ENCODE data around the gene ERICH6. TPM values are rescaled to one million over a fixed set of nuclear protein-coding genes. Genes with fewer than 3 reads are reported as not detected.

ERICH6 gene
- total RNA-seq, 2 experiments from 2014 or later: not detected

DNA sequence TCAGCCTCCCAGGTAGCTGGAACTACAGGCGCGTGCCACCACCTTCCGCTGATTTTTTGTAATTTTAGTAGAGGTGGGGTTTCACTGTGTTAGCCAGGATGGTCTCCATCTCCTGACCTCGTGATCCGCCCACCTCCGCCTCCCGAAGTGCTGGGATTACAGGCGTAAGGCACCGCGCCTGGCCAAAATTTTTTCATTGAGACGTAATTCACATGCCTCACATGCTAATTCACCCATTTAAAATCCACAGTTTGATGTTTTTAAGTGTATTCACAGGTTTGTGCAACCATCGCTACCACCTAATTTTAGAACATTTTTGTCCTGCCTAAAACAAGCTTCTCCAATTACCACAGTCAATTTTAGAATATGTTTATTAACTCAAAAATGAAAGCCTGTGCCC is 63.5 kb downstream of the ERICH6 start:
- CTCF ChIA-PET: no interaction called here
- peaks cover 4% of the 10 kb centered on the region for H3K27me3 Mint-ChIP-seq
- DNase-seq (no peak), ATAC-seq (no peak)
- intact Hi-C loops (cut with micrococcal nuclease): no loop called here
- TF ChIP-seq, protein P1, sequence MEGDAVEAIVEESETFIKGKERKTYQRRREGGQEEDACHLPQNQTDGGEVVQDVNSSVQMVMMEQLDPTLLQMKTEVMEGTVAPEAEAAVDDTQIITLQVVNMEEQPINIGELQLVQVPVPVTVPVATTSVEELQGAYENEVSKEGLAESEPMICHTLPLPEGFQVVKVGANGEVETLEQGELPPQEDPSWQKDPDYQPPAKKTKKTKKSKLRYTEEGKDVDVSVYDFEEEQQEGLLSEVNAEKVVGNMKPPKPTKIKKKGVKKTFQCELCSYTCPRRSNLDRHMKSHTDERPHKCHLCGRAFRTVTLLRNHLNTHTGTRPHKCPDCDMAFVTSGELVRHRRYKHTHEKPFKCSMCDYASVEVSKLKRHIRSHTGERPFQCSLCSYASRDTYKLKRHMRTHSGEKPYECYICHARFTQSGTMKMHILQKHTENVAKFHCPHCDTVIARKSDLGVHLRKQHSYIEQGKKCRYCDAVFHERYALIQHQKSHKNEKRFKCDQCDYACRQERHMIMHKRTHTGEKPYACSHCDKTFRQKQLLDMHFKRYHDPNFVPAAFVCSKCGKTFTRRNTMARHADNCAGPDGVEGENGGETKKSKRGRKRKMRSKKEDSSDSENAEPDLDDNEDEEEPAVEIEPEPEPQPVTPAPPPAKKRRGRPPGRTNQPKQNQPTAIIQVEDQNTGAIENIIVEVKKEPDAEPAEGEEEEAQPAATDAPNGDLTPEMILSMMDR (IDR thresholded peaks at IDR 0.05): no peak
- no peak overlapping the region for H3K27ac Mint-ChIP-seq
- no peak overlapping the region for H3K4me3 Mint-ChIP-seq
- no peaks in the 10 kb centered on the region for H3K9me3 Mint-ChIP-seq
- peaks cover 16% of the 10 kb centered on the region for H3K4me1 Mint-ChIP-seq (ENCODE audit: low read depth)
- H3K36me3 Mint-ChIP-seq (ENCODE audit: low read depth): no peaks in the 10 kb centered on the region
- POLR2A ChIA-PET: no interaction called here

DNA sequence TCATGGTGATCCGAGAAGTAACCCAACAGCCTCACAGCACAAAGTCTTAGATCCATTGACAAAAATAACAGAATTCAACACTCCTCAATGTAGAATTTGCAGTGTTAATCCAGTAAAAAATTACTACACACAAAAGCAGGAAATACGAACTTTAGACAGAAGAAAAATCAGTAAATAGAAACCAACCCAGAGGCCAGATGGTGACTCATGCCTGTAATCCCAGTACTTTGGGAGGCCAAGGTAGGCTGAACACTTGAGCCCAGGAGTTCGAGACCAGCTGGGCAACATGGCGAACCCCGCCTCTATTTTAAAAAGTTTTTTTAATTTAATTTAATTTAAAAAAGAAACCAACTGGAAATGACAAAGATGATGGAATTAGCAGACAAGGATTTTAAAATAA is 64.5 kb downstream of the ERICH6 start:
- H3K36me3 Mint-ChIP-seq (ENCODE audit: low read depth): no peaks in the 10 kb centered on the region
- intact Hi-C loops (cut with micrococcal nuclease): no loop called here
- H3K9me3 Mint-ChIP-seq: no peaks in the 10 kb centered on the region
- H3K4me1 Mint-ChIP-seq (ENCODE audit: low read depth): peaks cover 24% of the 10 kb centered on the region
- H3K4me3 Mint-ChIP-seq: no peak overlapping the region
- ATAC-seq (no peak), DNase-seq (no peak)
- H3K27me3 Mint-ChIP-seq: peaks cover 4% of the 10 kb centered on the region
- POLR2A ChIA-PET: no interaction called here
- CTCF ChIA-PET: no interaction called here
- TF ChIP-seq, protein P1 (IDR thresholded peaks at IDR 0.05): no peak
- H3K27ac Mint-ChIP-seq: no peak overlapping the region

DNA sequence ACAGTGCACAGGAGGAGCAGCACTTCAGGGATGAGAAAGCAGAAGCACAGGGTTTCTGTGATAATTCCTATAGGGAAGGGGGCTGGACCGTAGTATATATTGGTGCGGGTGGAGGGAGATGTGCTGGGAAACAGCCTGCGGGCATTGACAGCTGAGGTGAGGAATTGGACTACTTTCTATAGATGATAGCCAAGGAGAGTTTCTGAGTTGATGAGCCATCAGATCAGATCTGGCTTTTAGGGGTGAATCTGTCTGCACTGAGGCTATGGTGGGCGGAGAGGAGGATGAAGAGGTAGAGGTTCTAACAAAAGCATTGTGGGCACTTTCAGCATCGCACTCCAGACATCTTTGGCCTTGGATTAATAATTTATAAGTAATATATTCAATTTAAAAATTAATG is 67.5 kb downstream of the ERICH6 start:
- ChIA-PET CTCF (no interaction called here), POLR2A (no interaction called here)
- H3K9me3 Mint-ChIP-seq: no peaks in the 10 kb centered on the region
- TF ChIP-seq, protein P1 (IDR thresholded peaks at IDR 0.05): no peak
- H3K27ac Mint-ChIP-seq: peak overlapping the region; percentile 17
- peaks cover 5% of the 10 kb centered on the region for H3K36me3 Mint-ChIP-seq (ENCODE audit: low read depth)
- H3K4me3 Mint-ChIP-seq: no peak overlapping the region
- DNase-seq (peak; percentile 11), ATAC-seq (no peak)
- H3K4me1 Mint-ChIP-seq (ENCODE audit: low read depth): peaks cover 31% of the 10 kb centered on the region
- no peaks in the 10 kb centered on the region for H3K27me3 Mint-ChIP-seq
- intact Hi-C loops (cut with micrococcal nuclease): no loop called here

DNA sequence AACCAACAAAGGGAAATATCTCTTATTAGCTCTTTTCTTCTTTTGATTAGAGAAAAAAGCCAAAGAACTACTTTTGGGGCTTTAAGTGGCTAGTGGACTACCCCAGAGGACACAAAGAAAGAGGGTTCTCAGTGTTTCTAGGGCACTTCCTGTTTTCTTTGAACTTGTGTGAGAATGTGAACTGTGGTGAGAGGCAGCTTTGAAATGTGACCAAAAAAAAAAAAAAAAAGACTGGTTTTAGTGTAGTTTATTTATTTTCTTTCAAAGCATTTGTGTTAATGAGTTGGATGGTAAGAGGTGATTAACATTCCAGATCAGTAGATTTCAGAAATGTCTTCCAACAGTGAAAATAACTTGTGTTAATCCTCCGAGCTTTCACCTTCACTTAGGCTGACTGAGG is 68.2 kb downstream of the ERICH6 start:
- no peaks in the 10 kb centered on the region for H3K27me3 Mint-ChIP-seq
- no peak overlapping the region for H3K4me3 Mint-ChIP-seq
- no peaks in the 10 kb centered on the region for H3K9me3 Mint-ChIP-seq
- ChIA-PET CTCF (interaction anchor here (1.0 to 1.2 kb wide), 3 partner anchors 11 to 229 kb away, joined by 3 read pairs; no protein-coding TSS in a partner anchor), POLR2A (interaction anchor here (0.7 kb wide), 1 partner anchor 101 kb away, joined by 4 read pairs; no protein-coding TSS in a partner anchor)
- ATAC-seq (peak; percentile 75), DNase-seq (no peak)
- H3K36me3 Mint-ChIP-seq (ENCODE audit: low read depth): peaks cover 8% of the 10 kb centered on the region
- intact Hi-C loops (cut with micrococcal nuclease): no loop called here
- TF ChIP-seq, protein P1 (IDR thresholded peaks at IDR 0.05): no peak
- H3K27ac Mint-ChIP-seq: peak overlapping the region; percentile 80
- H3K4me1 Mint-ChIP-seq (ENCODE audit: low read depth): peaks cover 31% of the 10 kb centered on the region

DNA sequence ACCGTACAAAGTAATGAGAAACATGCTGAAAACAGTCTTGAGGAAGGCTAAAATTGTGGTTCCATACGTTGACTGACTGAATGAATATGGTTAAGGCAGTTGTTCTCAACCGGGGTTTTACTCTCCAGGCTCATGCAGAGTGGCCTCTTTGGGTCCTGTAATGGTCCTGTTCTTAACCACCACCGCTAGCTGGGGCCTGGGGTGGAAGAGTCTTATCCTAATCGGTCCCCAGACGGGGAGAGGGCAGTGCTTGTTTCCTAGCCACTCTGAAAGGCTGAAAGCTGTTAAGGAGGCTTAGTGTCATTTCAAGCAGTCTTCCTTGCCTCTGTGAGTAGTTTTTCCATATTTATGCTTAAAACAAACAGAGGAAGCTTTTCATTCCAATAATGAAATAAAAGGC is 68.6 kb downstream of the ERICH6 start:
- no peaks in the 10 kb centered on the region for H3K27me3 Mint-ChIP-seq
- H3K4me3 Mint-ChIP-seq: no peak overlapping the region
- peaks cover 9% of the 10 kb centered on the region for H3K36me3 Mint-ChIP-seq (ENCODE audit: low read depth)
- ChIA-PET CTCF (interaction anchor here (1.0 to 1.2 kb wide), 3 partner anchors 11 to 230 kb away, joined by 3 read pairs; no protein-coding TSS in a partner anchor), POLR2A (no interaction called here)
- H3K27ac Mint-ChIP-seq: peak overlapping the region; percentile 80
- DNase-seq (no peak), ATAC-seq (no peak)
- intact Hi-C loops (cut with micrococcal nuclease): no loop called here
- H3K4me1 Mint-ChIP-seq (ENCODE audit: low read depth): peaks cover 31% of the 10 kb centered on the region
- TF ChIP-seq, protein P1 (IDR thresholded peaks at IDR 0.05): no peak
- H3K9me3 Mint-ChIP-seq: no peaks in the 10 kb centered on the region
